ENCODE results near the gene VGF. TPM values are rescaled to one million over a fixed set of nuclear protein-coding genes. Genes with fewer than 3 reads are reported as not detected.

VGF gene
- total RNA-seq, 1 donor from 2014 or later = 0.65 TPM

GRCh38 chr7:101175664-101176063 lies 10.3 kb upstream of the VGF start:
- H3K36me3 ChIP-seq = no peaks in the 10 kb centered on the region
- DNase-seq (ENCODE audit: low spot score) = no peak
- no peaks in the 10 kb centered on the region for H3K79me2 ChIP-seq (ENCODE audit: low read depth)
- peaks cover 3% of the 10 kb centered on the region for H3K9me3 Mint-ChIP-seq
- no peak overlapping the region for H3K27ac Mint-ChIP-seq
- H3K27me3 ChIP-seq = peaks cover 100% of the 10 kb centered on the region
- H3K27ac ChIP-seq = no peak overlapping the region
- peak overlapping the region; percentile 48 for H3K4me3 Mint-ChIP-seq
- H4K20me1 ChIP-seq (ENCODE audit: low read depth) = peaks cover 42% of the 10 kb centered on the region
- H3F3A ChIP-seq (ENCODE audit: low read depth) = peaks cover 34% of the 10 kb centered on the region
- peaks cover 74% of the 10 kb centered on the region for H3K27me3 Mint-ChIP-seq (ENCODE audit: insufficient read depth, low read depth)
- no peaks in the 10 kb centered on the region for H3K9me3 ChIP-seq (ENCODE audit: low read depth)
- H3K36me3 Mint-ChIP-seq = no peaks in the 10 kb centered on the region
- H3K4me2 ChIP-seq = no peak overlapping the region
- TF ChIP-seq EZH2 (IDR thresholded peaks at IDR 0.05) (no peak), CTCF (IDR thresholded peaks at IDR 0.05) (no peak), EZH2phosphoT487 (IDR thresholded peaks at IDR 0.05) (no peak)
- no peak overlapping the region for H3K4me3 ChIP-seq
- peaks cover 32% of the 10 kb centered on the region for H3K4me1 ChIP-seq
- H3K4me1 Mint-ChIP-seq = peaks cover 26% of the 10 kb centered on the region
- no peak overlapping the region for H3K9ac ChIP-seq
- no peak overlapping the region for H2AFZ ChIP-seq (replicated peaks)

GRCh38 chr7:101174322-101174854 lies 9.0 kb upstream of the VGF start:
- no peaks in the 10 kb centered on the region for H3K36me3 Mint-ChIP-seq
- Histone ChIP-seq H3K27ac (no peak overlapping the region), H3K4me1 (peaks cover 29% of the 10 kb centered on the region), H3K4me2 (peak overlapping the region; percentile 73), H4K20me1 (ENCODE audit: low read depth) (peaks cover 50% of the 10 kb centered on the region), H2AFZ (replicated peaks) (no peak overlapping the region), H3K27me3 (peaks cover 100% of the 10 kb centered on the region), H3K4me3 (peak overlapping the region; percentile 27), H3K36me3 (no peaks in the 10 kb centered on the region), H3K9me3 (ENCODE audit: low read depth) (no peaks in the 10 kb centered on the region), H3F3A (ENCODE audit: low read depth) (peaks cover 29% of the 10 kb centered on the region), H3K79me2 (ENCODE audit: low read depth) (no peaks in the 10 kb centered on the region), H3K9ac (no peak overlapping the region)
- peak overlapping the region; percentile 69 for H3K4me3 Mint-ChIP-seq
- H3K27me3 Mint-ChIP-seq (ENCODE audit: insufficient read depth, low read depth) = peaks cover 83% of the 10 kb centered on the region
- H3K9me3 Mint-ChIP-seq = peaks cover 2% of the 10 kb centered on the region
- peaks cover 33% of the 10 kb centered on the region for H3K4me1 Mint-ChIP-seq
- peak; percentile 52 for DNase-seq (ENCODE audit: low spot score)
- TF ChIP-seq CTCF (IDR thresholded peaks at IDR 0.05) (no peak), EZH2phosphoT487 (IDR thresholded peaks at IDR 0.05) (no peak), EZH2 (IDR thresholded peaks at IDR 0.05) (no peak)
- H3K27ac Mint-ChIP-seq = no peak overlapping the region

GRCh38 chr7:101173752-101174244 lies 8.4 kb upstream of the VGF start:
- Histone ChIP-seq H2AFZ (replicated peaks) (no peak overlapping the region), H4K20me1 (ENCODE audit: low read depth) (peaks cover 50% of the 10 kb centered on the region), H3K9ac (no peak overlapping the region), H3K9me3 (ENCODE audit: low read depth) (no peaks in the 10 kb centered on the region), H3K27me3 (peaks cover 100% of the 10 kb centered on the region), H3K36me3 (no peaks in the 10 kb centered on the region), H3K4me1 (peaks cover 26% of the 10 kb centered on the region), H3K4me3 (peak overlapping the region; percentile 27), H3K4me2 (peak overlapping the region; percentile 73), H3K79me2 (ENCODE audit: low read depth) (no peaks in the 10 kb centered on the region), H3F3A (ENCODE audit: low read depth) (peaks cover 23% of the 10 kb centered on the region), H3K27ac (no peak overlapping the region)
- peaks cover 84% of the 10 kb centered on the region for H3K27me3 Mint-ChIP-seq (ENCODE audit: insufficient read depth, low read depth)
- peak; percentile 70 for DNase-seq (ENCODE audit: low spot score)
- H3K36me3 Mint-ChIP-seq = no peaks in the 10 kb centered on the region
- peaks cover 2% of the 10 kb centered on the region for H3K9me3 Mint-ChIP-seq
- TF ChIP-seq EZH2 (IDR thresholded peaks at IDR 0.05) (no peak), EZH2phosphoT487 (IDR thresholded peaks at IDR 0.05) (no peak), CTCF (IDR thresholded peaks at IDR 0.05) (no peak)
- peaks cover 36% of the 10 kb centered on the region for H3K4me1 Mint-ChIP-seq
- H3K4me3 Mint-ChIP-seq = peak overlapping the region; percentile 69
- H3K27ac Mint-ChIP-seq = no peak overlapping the region

Data from neural progenitor cell (in vitro differentiated cells).